HG03432 (cell line): ENCODE data around the gene LTO1.

Experiments used
- ATAC-seq: cut with Tn5 transposase; IDR thresholded peaks from one replicate; pipeline ENCODE4 v1.9.1; 2021; ENCODE audit warnings: mild to moderate bottlenecking, moderate library complexity; ENCODE audit not compliant: unreplicated experiment

LTO1 gene, protein sequence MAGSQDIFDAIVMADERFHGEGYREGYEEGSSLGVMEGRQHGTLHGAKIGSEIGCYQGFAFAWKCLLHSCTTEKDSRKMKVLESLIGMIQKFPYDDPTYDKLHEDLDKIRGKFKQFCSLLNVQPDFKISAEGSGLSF

DNA sequence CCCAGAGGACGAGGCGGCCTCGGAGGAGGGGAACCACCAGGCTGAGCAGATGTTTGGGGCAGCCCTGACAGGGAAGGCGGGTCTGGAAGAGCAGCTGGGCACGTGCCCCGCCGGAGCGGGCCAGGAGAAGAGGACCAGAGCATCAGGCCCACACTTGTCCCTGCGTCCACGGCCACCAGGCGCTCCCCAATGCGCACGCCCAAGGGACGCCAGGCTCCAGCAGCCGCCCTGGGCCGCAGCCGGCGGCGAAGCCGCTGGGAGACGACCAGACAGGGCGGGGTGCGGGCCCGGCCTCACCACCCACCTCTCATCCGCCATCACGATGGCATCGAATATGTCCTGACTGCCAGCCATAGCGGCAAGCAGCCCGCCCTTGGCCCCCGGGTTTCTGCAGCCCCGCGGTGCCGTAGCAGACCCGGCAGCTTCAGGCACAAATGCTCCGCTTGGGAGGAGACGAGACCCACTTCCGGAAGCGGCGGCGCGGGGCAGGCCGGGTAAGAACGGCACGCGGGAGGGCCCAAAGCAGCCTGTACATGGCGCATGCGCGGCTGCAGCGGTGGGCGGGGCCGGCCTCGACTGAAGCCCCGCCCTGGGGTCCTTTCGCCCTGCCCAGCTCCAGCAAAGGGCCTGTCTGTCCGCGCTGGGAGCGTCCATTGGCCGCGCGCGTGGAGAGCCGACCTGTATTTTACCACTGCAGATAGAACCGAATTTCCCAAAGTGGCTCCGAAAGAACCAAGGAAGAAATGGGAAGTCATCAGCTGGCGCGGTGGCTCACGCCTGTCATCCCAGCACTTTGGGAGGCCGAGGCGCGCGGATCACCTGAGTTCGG lies at the start of gene LTO1:
LTO1 (minus strand) TSS at position 468 of the 829 bp plus-strand sequence; CDS start at position 354, 114 bp downstream.
- ATAC-seq: peak; percentile 86

GRCh38 chr11:69721745-69722144 lies 46.6 kb upstream of the LTO1 start:
- ATAC-seq: no peak

DNA sequence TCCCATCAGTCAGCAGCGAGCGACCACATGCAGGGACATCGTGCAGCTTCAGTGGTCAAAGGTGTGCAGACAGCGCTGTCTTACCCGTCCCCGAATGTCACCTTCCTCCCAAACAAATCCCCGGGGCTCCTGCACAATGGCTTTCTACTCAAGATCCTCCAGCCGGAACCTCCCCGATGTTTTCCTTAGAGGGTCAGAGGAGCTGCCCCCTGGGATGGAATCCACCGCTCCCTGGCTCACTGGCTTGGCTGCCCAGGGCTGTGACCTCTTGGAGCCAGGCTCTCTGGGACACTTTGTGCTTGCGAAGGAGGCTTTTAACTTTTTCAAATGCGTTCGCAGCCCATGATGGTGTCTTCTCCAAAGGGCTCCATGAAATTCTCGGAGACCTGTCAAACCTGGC lies 46.0 kb upstream of the LTO1 start:
- ATAC-seq: no peak

DNA sequence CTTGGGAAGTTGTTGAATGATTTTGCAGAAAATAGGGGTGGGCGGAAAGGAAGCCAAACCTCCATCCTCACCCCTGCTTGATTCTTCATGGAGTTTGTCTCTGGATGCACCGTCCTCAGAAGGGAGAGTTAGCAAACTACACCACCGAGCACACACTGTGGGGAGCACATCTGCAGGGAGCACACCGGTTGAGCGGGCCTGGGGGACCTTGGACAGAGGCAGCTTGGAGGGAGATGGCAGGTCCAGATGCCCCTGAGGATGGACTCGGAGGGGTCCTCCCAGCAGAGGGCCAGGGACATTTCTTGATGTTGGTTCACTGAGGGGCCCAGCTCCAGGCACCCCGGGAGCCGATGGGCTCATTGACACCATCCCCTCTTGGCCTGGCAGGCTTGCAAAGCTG lies 43.8 kb upstream of the LTO1 start:
- no peak for ATAC-seq

GRCh38 chr11:69718147-69718546 lies 43.0 kb upstream of the LTO1 start:
- ATAC-seq: no peak

DNA sequence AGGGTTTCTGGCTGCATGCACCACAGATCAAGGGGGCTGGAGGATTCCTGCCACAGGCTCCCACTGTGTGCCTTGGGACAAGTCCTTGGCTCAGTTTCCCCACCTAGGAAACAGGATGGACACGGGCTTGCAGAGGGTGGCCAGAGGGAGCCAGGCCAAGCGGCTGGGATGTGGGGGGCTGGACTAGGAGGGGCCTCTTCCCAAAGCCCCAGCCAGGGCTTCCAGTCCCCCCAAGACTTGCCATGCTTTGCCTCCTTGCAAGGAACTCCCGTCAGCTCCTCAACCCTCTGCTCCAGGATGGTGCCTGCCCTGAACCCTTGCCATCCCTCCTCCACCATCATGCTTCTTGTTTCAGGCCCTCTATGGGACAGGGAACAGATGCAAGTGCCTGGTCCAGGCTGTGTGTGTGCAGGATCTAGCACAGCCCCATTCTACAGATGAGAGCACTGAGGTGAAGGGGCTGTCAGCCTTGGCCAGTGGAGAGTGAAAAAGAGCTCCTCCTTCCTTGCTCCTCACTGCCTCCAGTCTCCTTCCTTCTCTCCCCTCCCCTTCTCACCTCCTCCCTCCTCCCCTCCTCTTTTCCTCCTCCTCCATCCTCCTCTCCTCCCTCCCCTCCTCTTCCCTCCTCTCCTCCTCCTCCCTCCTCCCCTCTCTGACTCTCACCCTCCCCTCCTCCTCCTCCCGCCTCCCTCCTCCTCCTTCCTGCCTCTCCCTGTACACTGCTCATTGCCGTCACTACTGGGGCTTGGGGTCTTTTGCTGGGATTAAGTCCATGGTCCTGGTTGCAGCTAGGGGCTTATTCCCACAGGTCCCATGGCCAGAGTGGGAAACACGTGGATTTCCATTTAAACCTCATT lies 42.0 kb upstream of the LTO1 start:
- no peak for ATAC-seq

- no peak for ATAC-seq
Observed at GRCh38 chr11:69716099-69716498, 40.9 kb upstream of the LTO1 start.

DNA sequence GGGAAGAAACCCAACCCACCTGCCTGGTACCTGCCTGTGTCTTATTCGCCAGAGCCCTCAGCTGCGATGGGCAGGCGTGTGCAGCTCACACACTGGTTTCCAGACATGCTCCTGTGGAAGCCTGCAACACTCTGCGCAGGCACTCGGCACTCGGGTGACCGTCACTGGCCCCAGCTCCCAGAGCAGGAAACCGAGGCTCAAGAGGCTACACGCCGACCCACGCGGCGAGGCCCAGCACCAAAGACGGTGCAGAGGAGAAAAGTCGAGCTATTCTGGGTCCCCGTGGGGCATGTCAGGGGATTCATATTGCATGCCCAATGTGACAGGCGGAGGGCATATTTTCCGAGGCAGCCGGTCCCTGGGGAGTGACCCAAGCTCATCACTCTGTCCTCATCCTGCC lies 40.3 kb upstream of the LTO1 start:
- no peak for ATAC-seq

DNA sequence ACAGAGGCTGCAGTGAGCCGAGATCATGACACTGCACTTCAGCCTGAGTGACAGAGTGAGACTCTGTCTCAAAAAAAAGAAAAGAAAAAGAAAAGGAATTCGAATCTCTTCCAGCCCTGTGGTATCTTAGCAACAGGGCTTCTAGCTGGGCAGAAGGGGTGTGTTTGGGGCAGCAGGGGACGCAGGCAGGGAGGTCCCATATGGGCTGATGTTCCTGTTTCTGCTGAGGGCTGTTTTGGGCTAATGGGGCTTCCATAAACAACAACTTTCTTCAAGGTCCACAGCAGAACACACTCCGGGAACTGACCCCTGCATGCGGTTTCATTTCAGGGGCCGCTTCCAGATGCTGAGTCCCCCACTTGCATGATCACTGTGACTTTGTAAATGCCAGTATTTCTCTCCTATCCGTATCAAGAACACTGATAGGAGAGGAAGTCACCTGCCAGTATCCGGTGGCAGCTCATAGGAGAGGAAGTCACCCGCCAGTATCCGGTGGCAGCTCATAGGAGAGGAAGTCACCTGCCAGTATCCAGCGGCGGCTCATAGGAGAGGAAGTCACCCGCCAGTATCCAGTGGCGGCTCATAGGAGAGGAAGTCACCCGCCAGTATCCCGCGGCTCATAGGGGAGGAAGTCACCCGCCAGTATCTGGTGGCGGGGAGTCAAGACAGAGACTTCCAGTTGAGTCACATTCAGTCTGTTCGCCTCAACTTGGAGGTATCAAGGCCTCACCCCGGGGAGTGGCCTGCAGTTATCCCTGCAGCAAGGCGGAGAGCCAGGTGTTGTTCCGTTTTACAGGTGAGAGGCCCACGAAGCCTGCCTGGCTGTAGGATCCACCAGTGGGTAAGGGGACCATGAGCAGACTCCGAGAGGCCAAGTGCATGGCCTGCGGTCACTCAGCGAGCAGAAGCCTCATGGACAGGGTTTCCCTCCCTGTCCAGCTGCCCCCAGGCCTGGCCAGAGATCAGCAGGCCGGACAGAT lies 37.0 kb upstream of the LTO1 start:
- ATAC-seq: no peak

DNA sequence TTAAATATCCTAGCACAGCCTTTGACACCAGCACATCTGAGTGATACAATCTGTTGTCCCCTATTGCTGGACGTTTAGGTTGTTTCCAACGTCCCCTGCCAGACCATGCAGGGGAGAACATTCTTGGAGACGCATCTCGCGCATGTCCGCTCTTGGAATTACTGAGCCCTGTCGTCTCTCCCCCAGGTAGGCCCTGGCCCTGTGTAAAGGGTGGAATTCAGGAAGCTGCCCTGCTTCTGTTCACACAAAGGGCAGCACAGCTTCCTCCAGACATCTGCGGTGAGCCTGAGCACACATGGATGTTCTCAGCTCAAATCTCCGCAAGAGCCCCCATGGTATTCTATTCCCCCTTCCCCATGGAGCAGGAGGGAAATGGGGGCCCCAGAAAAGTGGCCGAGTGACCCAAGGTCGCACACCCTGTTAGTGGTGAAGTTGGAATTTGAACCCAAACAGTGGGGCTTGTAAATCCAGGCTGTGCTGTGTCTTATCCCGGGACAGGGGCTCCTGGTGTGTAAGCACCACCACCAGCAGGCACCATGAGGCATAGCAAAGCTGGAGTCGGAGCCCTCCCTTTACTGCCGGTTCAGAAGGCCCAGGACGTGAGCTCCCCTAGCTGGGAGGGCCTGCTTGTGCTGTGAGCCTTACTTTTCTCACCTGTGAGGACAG lies 33.7 kb upstream of the LTO1 start:
- no peak for ATAC-seq

GRCh38 chr11:69707176-69707575 lies 32.0 kb upstream of the LTO1 start:
- ATAC-seq: no peak

- ATAC-seq: no peak
Observed at GRCh38 chr11:69705901-69706787, 31.0 kb upstream of the LTO1 start.

- ATAC-seq: no peak
Observed at GRCh38 chr11:69705351-69705811, 30.2 kb upstream of the LTO1 start.

DNA sequence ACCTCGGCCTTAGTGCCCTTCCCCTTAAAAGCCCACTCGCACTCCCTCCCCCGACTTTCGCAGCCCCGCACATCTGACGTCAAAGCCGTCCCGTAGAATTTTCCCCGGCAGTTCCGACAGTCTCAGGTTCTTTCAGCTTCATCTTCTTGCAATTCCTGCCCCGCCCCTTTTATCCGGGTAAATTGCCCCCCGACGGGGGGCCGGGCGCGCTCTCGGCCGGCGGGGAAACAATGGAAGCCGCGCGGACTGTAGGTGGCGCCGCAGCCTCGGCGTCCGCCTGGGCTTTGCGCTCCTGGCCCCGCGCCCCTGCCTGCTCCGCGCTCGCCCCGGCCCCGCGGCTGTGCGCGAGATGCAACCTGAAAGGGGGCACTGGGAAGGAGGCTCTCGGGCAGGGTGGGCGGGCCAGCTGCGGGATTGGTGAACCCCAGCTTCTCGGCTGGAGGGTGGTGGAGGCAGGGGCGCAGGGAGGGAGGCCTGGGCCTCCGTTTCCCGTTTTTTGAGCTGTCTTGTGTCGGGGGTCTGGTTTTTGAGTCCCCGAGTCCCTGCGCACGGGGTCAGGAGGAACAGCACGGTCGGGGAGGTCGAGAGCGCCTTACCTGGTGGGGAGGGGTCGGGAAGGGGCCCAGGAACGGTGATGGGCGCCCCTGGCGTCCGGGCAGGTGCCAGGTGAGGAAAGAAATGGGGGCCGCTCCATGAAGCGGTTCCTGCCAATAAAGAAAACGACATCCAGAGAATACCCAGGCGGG lies 29.5 kb upstream of the LTO1 start:
- no peak for ATAC-seq

- no peak for ATAC-seq
Observed at GRCh38 chr11:69703768-69704507, 28.8 kb upstream of the LTO1 start, which contains the start of gene FGF19. FGF19 (minus strand) TSS chr11:69704022; CDS start chr11:69703876, 146 bp downstream.

- ATAC-seq: no peak
Observed at GRCh38 chr11:69703453-69703767, 28.3 kb upstream of the LTO1 start.

- ATAC-seq: no peak
Observed at GRCh38 chr11:69702769-69703452, 27.8 kb upstream of the LTO1 start.
